ENCODE data around the gene RUFY4. TPM values are rescaled to one million over a fixed set of nuclear protein-coding genes. Genes with fewer than 3 reads are reported as not detected.
"Not testable (repeated sequence)": the region's sequence is repeated elsewhere in the genome, so short reads cannot be mapped to it uniquely, and the experiment has no call there.

The RUFY4 gene
- total RNA-seq, 1 experiment from 2014 or later: not detected

- H3K4me3 ChIP-seq (ENCODE audit: low read depth in 2 of 2, low read length in 2 of 2): no peak overlapping the region
- no peak overlapping the region for H3K27ac ChIP-seq (ENCODE audit: low read length)
- BruUV-seq (replicated peaks): no TSS peak
- DNase-seq (ENCODE audit: low read depth, low spot score) (no peak), ATAC-seq (no peak)
- H3K36me3 ChIP-seq (ENCODE audit: control insufficient read depth, insufficient read depth, low read length): no peaks in the 10 kb centered on the region
- no peak for TF ChIP-seq REST (IDR thresholded peaks at IDR 0.05; ENCODE audit: insufficient read depth in 1 of 2, low read depth in 2 of 2, low read length in 1 of 2)
- TF ChIP-seq SIN3A (IDR thresholded peaks at IDR 0.05; ENCODE audit: borderline replicate concordance, insufficient read depth, low read depth, low read length): no peak
- TF ChIP-seq CTCF (IDR thresholded peaks at IDR 0.05): no peak
- TF ChIP-seq POLR2AphosphoS5 (IDR thresholded peaks at IDR 0.05; ENCODE audit: low read depth, low read length): no peak
- TF ChIP-seq TCF7L2 (IDR thresholded peaks at IDR 0.05; ENCODE audit: low read depth, low read length): no peak
- intact Hi-C loops (cut with micrococcal nuclease; ENCODE audit: unreplicated experiment): no loop called here
- H3K9me3 ChIP-seq (ENCODE audit: control insufficient read depth, insufficient read depth, low read depth, low read length): no peaks in the 10 kb centered on the region
- H3K27me3 ChIP-seq (ENCODE audit: control insufficient read depth, insufficient read depth, low read length): no peaks in the 10 kb centered on the region; the same call in 1 of the 2 replicates
- H3K4me1 ChIP-seq (ENCODE audit: control insufficient read depth, insufficient read depth, low read length): no peaks in the 10 kb centered on the region
- in situ Hi-C loops (cut with HindIII; ENCODE audit: low pct_unique_long_range_greater_than_20kb, low sequenced_read_pairs): no loop called here
- POLR2A ChIA-PET: no interaction called here
- CTCF ChIA-PET: no interaction called here
Observed at GRCh38 chr2:218097975-218098374, 28.9 kb downstream of the RUFY4 start.

- POLR2A ChIA-PET; H3K36me3 ChIP-seq (ENCODE audit: control insufficient read depth, insufficient read depth, low read length); H3K9me3 ChIP-seq (ENCODE audit: control insufficient read depth, insufficient read depth, low read depth, low read length); DNase-seq (ENCODE audit: low read depth, low spot score); H3K4me1 ChIP-seq (ENCODE audit: control insufficient read depth, insufficient read depth, low read length); H3K4me3 ChIP-seq (ENCODE audit: low read depth in 2 of 2, low read length in 2 of 2); ATAC-seq; CTCF ChIA-PET; H3K27me3 ChIP-seq (ENCODE audit: control insufficient read depth, insufficient read depth, low read length); H3K27ac ChIP-seq (ENCODE audit: low read length); in situ Hi-C loops (cut with HindIII; ENCODE audit: low pct_unique_long_range_greater_than_20kb, low sequenced_read_pairs); intact Hi-C loops (cut with micrococcal nuclease; ENCODE audit: unreplicated experiment); BruUV-seq (replicated peaks): not testable (repeated sequence)
Observed at GRCh38 chr2:218108834-218109233, 39.8 kb downstream of the RUFY4 start.

- POLR2A ChIA-PET; H3K36me3 ChIP-seq (ENCODE audit: control insufficient read depth, insufficient read depth, low read length); H3K27me3 ChIP-seq (ENCODE audit: control insufficient read depth, insufficient read depth, low read length); CTCF ChIA-PET; BruUV-seq (replicated peaks); DNase-seq (ENCODE audit: low read depth, low spot score); H3K27ac ChIP-seq (ENCODE audit: low read length); in situ Hi-C loops (cut with HindIII; ENCODE audit: low pct_unique_long_range_greater_than_20kb, low sequenced_read_pairs); H3K4me3 ChIP-seq (ENCODE audit: low read depth in 2 of 2, low read length in 2 of 2); H3K4me1 ChIP-seq (ENCODE audit: control insufficient read depth, insufficient read depth, low read length); intact Hi-C loops (cut with micrococcal nuclease; ENCODE audit: unreplicated experiment); H3K9me3 ChIP-seq (ENCODE audit: control insufficient read depth, insufficient read depth, low read depth, low read length); ATAC-seq: not testable (repeated sequence)
Observed at GRCh38 chr2:218121789-218122188, 52.7 kb downstream of the RUFY4 start.

GRCh38 chr2:218122286-218122685 is 53.2 kb downstream of the RUFY4 start:
- BruUV-seq (replicated peaks); H3K36me3 ChIP-seq (ENCODE audit: control insufficient read depth, insufficient read depth, low read length); H3K4me3 ChIP-seq (ENCODE audit: low read depth in 2 of 2, low read length in 2 of 2); H3K9me3 ChIP-seq (ENCODE audit: control insufficient read depth, insufficient read depth, low read depth, low read length); H3K27me3 ChIP-seq (ENCODE audit: control insufficient read depth, insufficient read depth, low read length); H3K27ac ChIP-seq (ENCODE audit: low read length); in situ Hi-C loops (cut with HindIII; ENCODE audit: low pct_unique_long_range_greater_than_20kb, low sequenced_read_pairs); H3K4me1 ChIP-seq (ENCODE audit: control insufficient read depth, insufficient read depth, low read length); DNase-seq (ENCODE audit: low read depth, low spot score); CTCF ChIA-PET; intact Hi-C loops (cut with micrococcal nuclease; ENCODE audit: unreplicated experiment); POLR2A ChIA-PET; ATAC-seq: not testable (repeated sequence)

Data from Panc1 (cell line).